MCF 10A (cell line): ENCODE data around the gene ADORA1. TPM values are rescaled to one million over a fixed set of nuclear protein-coding genes. Genes with fewer than 3 reads are reported as not detected.

ENCODE experiments used
- BruUV-seq: library from RNA; stranded (reverse); fragments of 400-500 nt; replicated peaks from 2 replicates; lab custom pipeline; 2021; lab: Mats Ljungman, UMichigan
- CTCF ChIA-PET: fragments of 300-600 bp; sonication (Branson Sonifier 250); formaldehyde crosslinking; extraction: SDS; loops from one replicate; lab custom pipeline; 2021; ENCODE audit warnings: antibody characterized with exemption, inconsistent platforms; lab: Yijun Ruan, JAX
- POLR2A ChIA-PET: fragments of 300-600, 350-650 bp; sonication (Branson Sonifier 250); formaldehyde crosslinking; extraction: SDS; loops from one replicate; lab custom pipeline; 2020; ENCODE audit warnings: antibody characterized with exemption, inconsistent platforms; lab: Yijun Ruan, JAX
- DNase-seq: peaks from one replicate; pipeline ENCODE4 v3.0.0-alpha.2; 2018; ENCODE audit not compliant: unreplicated experiment
- H3K27ac Mint-ChIP-seq: one replicate; pipeline ENCODE4 v1.8.0; 2022; ENCODE audit warnings: mild to moderate bottlenecking, low read depth, mixed read lengths; ENCODE audit not compliant: unreplicated experiment
- H3K27me3 Mint-ChIP-seq: one replicate; pipeline ENCODE4 v1.8.0; 2022; ENCODE audit warnings: mixed read lengths; ENCODE audit not compliant: insufficient read depth, unreplicated experiment
- H3K36me3 Mint-ChIP-seq: one replicate; pipeline ENCODE4 v1.8.0; 2022; ENCODE audit warnings: mild to moderate bottlenecking, moderate library complexity, mixed read lengths; ENCODE audit not compliant: insufficient read depth, unreplicated experiment
- H3K4me1 Mint-ChIP-seq: one replicate; pipeline ENCODE4 v1.8.0; 2022; ENCODE audit warnings: mixed read lengths; ENCODE audit not compliant: insufficient read depth, unreplicated experiment
- H3K4me3 Mint-ChIP-seq: one replicate; pipeline ENCODE4 v1.8.0; 2022; ENCODE audit warnings: mild to moderate bottlenecking, moderate library complexity, mixed read lengths; ENCODE audit not compliant: unreplicated experiment
- H3K9me3 Mint-ChIP-seq: one replicate; pipeline ENCODE4 v1.8.0; 2022; ENCODE audit warnings: mixed read lengths; ENCODE audit not compliant: unreplicated experiment
- intact Hi-C: fragments of 100-400 bp; cut with micrococcal nuclease; formaldehyde crosslinking; loops from 2 replicates; pipeline ENCODE4 v1.14.1; 2022
- total RNA-seq: library from RNA; stranded (reverse); gene quantifications from 2 replicates; pipeline ENCODE4 v1.2.3, GENCODE V29; 2022
- TF ChIP-seq, protein P1 (sequence below): fragments of 200-600 bp; IDR thresholded peaks from one replicate; pipeline ENCODE4 v1.8.0; 2022; ENCODE audit warnings: antibody characterized with exemption, mild to moderate bottlenecking; ENCODE audit not compliant: unreplicated experiment

Gene ADORA1
- total RNA-seq, 1 experiment from 2014 or later: 0.26 TPM

DNA sequence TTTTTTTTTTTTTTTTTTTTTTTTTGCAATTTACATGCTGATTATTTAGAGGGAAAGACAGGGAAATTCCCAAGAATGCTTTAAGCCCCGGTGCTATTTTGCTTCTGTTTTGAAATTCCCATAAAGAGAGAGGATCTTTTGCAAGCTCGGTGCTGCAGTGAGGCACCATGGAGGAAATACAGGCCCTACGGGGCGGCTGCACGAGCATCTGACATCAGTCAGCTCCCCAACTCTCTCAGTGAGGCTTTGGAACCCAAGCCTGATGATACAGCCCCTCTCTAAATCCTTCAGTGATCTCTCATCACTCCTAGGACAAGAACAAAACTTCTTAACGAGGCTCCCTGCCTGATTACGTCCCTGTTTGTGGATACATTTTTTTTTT, 59.8 kb downstream of the ADORA1 start:
- BruUV-seq: no TSS peak
- ChIA-PET POLR2A (interaction anchor here (0.6 to 2.2 kb wide), 2 partner anchors 13 to 23 kb away, joined by 3 to 10 read pairs; no protein-coding TSS in a partner anchor), CTCF (interaction anchor here (0.8 to 5.4 kb wide), 2 partner anchors 14 to 29 kb away, joined by 3 to 47 read pairs; no protein-coding TSS in a partner anchor)
- peaks cover 33% of the 10 kb centered on the region for H3K27me3 Mint-ChIP-seq
- H3K27ac Mint-ChIP-seq: no peak overlapping the region
- intact Hi-C loops: no loop called here
- no peak overlapping the region for H3K4me3 Mint-ChIP-seq
- DNase-seq: no peak
- TF ChIP-seq, protein P1, sequence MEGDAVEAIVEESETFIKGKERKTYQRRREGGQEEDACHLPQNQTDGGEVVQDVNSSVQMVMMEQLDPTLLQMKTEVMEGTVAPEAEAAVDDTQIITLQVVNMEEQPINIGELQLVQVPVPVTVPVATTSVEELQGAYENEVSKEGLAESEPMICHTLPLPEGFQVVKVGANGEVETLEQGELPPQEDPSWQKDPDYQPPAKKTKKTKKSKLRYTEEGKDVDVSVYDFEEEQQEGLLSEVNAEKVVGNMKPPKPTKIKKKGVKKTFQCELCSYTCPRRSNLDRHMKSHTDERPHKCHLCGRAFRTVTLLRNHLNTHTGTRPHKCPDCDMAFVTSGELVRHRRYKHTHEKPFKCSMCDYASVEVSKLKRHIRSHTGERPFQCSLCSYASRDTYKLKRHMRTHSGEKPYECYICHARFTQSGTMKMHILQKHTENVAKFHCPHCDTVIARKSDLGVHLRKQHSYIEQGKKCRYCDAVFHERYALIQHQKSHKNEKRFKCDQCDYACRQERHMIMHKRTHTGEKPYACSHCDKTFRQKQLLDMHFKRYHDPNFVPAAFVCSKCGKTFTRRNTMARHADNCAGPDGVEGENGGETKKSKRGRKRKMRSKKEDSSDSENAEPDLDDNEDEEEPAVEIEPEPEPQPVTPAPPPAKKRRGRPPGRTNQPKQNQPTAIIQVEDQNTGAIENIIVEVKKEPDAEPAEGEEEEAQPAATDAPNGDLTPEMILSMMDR: no peak
- no peaks in the 10 kb centered on the region for H3K36me3 Mint-ChIP-seq
- H3K4me1 Mint-ChIP-seq: peaks cover 13% of the 10 kb centered on the region
- H3K9me3 Mint-ChIP-seq: no peaks in the 10 kb centered on the region

DNA sequence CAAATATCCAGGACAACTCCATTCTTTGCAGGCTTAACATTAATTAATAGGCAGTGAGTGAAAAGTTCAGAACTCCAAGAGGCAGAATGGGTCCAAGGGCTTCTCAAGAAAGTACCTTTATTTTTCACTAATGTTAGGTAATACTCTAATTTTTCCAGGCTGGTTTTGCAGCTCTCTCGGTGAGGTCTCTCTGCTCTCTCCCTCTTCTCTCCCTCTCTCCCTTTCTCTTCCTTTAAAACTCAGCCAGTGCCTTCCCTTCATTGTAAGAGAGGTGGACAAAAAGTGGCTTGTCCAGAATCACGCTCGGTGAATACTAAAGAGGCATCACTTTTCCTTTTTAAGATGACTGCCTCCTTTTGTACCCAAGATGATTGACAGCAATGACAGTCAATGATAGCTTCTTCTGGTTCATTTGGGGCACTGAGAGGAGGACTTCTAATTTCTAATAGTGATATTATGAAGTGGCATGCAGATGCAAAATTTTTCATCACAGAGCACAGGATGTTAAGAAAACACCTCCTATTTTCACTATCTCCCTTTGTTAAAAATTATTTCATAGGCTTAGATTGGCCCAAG, 60.3 kb downstream of the ADORA1 start:
- Mint-ChIP-seq H3K4me3 (no peak overlapping the region), H3K36me3 (no peaks in the 10 kb centered on the region), H3K27ac (no peak overlapping the region), H3K9me3 (no peaks in the 10 kb centered on the region), H3K4me1 (peaks cover 13% of the 10 kb centered on the region), H3K27me3 (peaks cover 33% of the 10 kb centered on the region)
- TF ChIP-seq, protein P1: no peak
- no peak for DNase-seq
- BruUV-seq: no TSS peak
- ChIA-PET POLR2A (interaction anchor here (0.5 to 2.2 kb wide), 3 partner anchors 12 to 61 kb away, joined by 3 to 10 read pairs (median 3); no protein-coding TSS in a partner anchor), CTCF (interaction anchor here (0.7 to 5.4 kb wide), 3 partner anchors 14 to 153 kb away, joined by 3 to 47 read pairs (median 3); no protein-coding TSS in a partner anchor)
- intact Hi-C loops: no loop called here

DNA sequence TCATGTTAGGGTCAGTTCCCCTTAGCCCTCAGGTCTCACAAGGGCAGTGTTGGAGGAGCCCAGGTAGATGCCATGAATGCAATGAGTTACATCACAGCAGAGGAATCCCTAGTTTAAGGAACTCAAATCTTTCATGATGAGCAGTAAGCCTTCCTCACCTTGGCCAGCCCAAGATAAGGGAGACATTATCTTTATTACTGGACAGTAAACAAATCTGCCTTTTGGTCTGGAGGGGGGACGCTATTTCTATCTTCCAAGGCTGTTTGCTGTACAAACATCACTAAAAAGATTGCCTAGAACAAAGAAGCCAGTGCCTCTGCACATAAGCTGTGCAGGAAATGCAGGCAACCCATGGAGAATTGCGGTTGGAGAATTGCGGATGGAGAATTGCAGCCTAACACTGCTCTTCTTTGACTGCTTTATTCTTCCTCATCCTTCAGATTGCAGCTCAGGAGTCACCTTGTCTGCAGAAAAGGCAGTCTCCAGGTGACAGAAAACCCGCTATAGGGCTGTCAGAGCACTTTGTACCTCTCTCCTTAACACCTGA, 61.2 kb downstream of the ADORA1 start:
- intact Hi-C loops: no loop called here
- Mint-ChIP-seq H3K27ac (no peak overlapping the region), H3K36me3 (no peaks in the 10 kb centered on the region), H3K9me3 (no peaks in the 10 kb centered on the region), H3K4me1 (peaks cover 13% of the 10 kb centered on the region), H3K27me3 (peaks cover 33% of the 10 kb centered on the region), H3K4me3 (no peak overlapping the region)
- no peak for DNase-seq
- TF ChIP-seq, protein P1: no peak
- BruUV-seq: no TSS peak
- ChIA-PET CTCF (interaction anchor here (0.8 to 5.4 kb wide), 2 partner anchors 15 to 16 kb away, joined by 5 to 47 read pairs; no protein-coding TSS in a partner anchor), POLR2A (interaction anchor here (0.7 kb wide), 1 partner anchor 26 kb away, joined by 3 read pairs; no protein-coding TSS in a partner anchor)

DNA sequence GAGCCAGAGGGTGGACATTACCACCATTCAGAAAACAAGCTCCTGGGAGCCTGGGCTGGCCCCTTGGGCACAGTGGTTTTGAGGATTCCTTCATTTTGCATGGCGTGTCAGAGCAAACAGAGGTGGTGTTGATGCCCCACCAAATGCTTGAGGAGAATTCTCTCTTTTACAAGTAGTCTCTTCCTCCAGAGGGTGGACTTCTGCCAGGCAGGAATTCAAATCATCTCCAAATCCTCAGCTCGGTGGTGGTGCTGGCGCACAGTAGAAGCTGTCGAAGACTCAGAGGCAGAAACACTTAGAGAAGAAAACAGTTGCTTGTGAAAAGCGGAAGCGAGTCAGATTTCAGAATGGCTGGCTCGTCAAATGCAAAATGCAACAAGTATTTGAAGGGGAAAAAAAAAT, 62.4 kb downstream of the ADORA1 start:
- no peak for DNase-seq
- CTCF ChIA-PET: interaction anchor here (0.5 to 2.7 kb wide), 8 partner anchors 22 to 190 kb away, joined by 3 to 10 read pairs (median 3); no protein-coding TSS in a partner anchor
- H3K36me3 Mint-ChIP-seq: no peaks in the 10 kb centered on the region
- H3K4me3 Mint-ChIP-seq: no peak overlapping the region
- TF ChIP-seq, protein P1: no peak
- H3K27me3 Mint-ChIP-seq: peaks cover 33% of the 10 kb centered on the region
- POLR2A ChIA-PET: interaction anchor here (0.6 kb wide), 1 partner anchor 35 kb away, joined by 3 read pairs; no protein-coding TSS in a partner anchor
- peaks cover 13% of the 10 kb centered on the region for H3K4me1 Mint-ChIP-seq
- no TSS peak for BruUV-seq
- intact Hi-C loops: no loop called here
- no peak overlapping the region for H3K27ac Mint-ChIP-seq
- H3K9me3 Mint-ChIP-seq: no peaks in the 10 kb centered on the region
